IPS-NIHi7 (cell line): ENCODE results near the gene STIM2.
"Not testable (repeated sequence)": the region's sequence is repeated elsewhere in the genome, so short reads cannot be mapped to it uniquely, and the experiment has no call there.

ENCODE experiments used
- DNase-seq: peaks from one replicate; pipeline ENCODE4 v3.0.0; 2012; ENCODE audit warnings: mixed read lengths; ENCODE audit errors: extremely low spot score

STIM2 gene

GRCh38 chr4:26953366-26953765, 92.7 kb downstream of the STIM2 start:
- DNase-seq: no peak

GRCh38 chr4:26953770-26954423, 93.3 kb downstream of the STIM2 start:
- no peak for DNase-seq

GRCh38 chr4:26955241-26955640, 94.6 kb downstream of the STIM2 start:
- DNase-seq: no peak

GRCh38 chr4:26958925-26959653, 98.4 kb downstream of the STIM2 start:
- DNase-seq: no peak

GRCh38 chr4:26959654-26960047, 99.0 kb downstream of the STIM2 start:
- no peak for DNase-seq

- no peak for DNase-seq
Observed at GRCh38 chr4:26962720-26963119, 102.1 kb downstream of the STIM2 start.

GRCh38 chr4:26964512-26964911, 103.9 kb downstream of the STIM2 start:
- no peak for DNase-seq

GRCh38 chr4:26964994-26965393, 104.4 kb downstream of the STIM2 start:
- DNase-seq: no peak

GRCh38 chr4:26975464-26976181, 115.0 kb downstream of the STIM2 start:
- DNase-seq: not testable (repeated sequence)

GRCh38 chr4:26978387-26979053, 117.9 kb downstream of the STIM2 start:
- no peak for DNase-seq

GRCh38 chr4:26984896-26985295, 124.3 kb downstream of the STIM2 start:
- no peak for DNase-seq

GRCh38 chr4:26985873-26986272, 125.2 kb downstream of the STIM2 start:
- DNase-seq: no peak

- DNase-seq: no peak
Observed at GRCh38 chr4:26987191-26987590, 126.5 kb downstream of the STIM2 start.

- no peak for DNase-seq
Observed at GRCh38 chr4:26991057-26991456, 130.4 kb downstream of the STIM2 start.

GRCh38 chr4:26992657-26993361, 132.2 kb downstream of the STIM2 start:
- no peak for DNase-seq

GRCh38 chr4:26993539-26993938, 132.9 kb downstream of the STIM2 start:
- no peak for DNase-seq

- DNase-seq: no peak
Observed at GRCh38 chr4:26993967-26994366, 133.3 kb downstream of the STIM2 start.

- DNase-seq: no peak
Observed at GRCh38 chr4:26995316-26995715, 134.7 kb downstream of the STIM2 start.

GRCh38 chr4:26996745-26997144, 136.1 kb downstream of the STIM2 start:
- no peak for DNase-seq

- DNase-seq: no peak
Observed at GRCh38 chr4:26999689-27000088, 139.0 kb downstream of the STIM2 start.

- DNase-seq: no peak
Observed at GRCh38 chr4:27000122-27000521, 139.5 kb downstream of the STIM2 start.

GRCh38 chr4:27000820-27001219, 140.2 kb downstream of the STIM2 start:
- DNase-seq: no peak
